22Rv1 (cell line): ENCODE results near the gene ZC3H11A.

Experiments
- CTCF ChIP-seq: fragments of 450-650 bp; IDR thresholded peaks from 2 replicates; pipeline ENCODE4 v1.5.1; 2017; ENCODE audit warnings: mild to moderate bottlenecking
- ZFX ChIP-seq: fragments of 450-650 bp; IDR thresholded peaks from 2 replicates; pipeline ENCODE4 v1.6.1; 2017; ENCODE audit warnings: antibody characterized with exemption, borderline replicate concordance

GRCh38 chr1:203791498-203791897 is 3.9 kb upstream of the ZC3H11A start:
- TF ChIP-seq CTCF = no peak
- TF ChIP-seq ZFX = no peak
